ENCODE data around the gene CAMSAP2.

- TF ChIP-seq CTCF (conservative IDR thresholded peaks at IDR 0.05) (no peak), EZH2 (IDR thresholded peaks at IDR 0.05; ENCODE audit: low read depth) (no peak)
These were observed 141.5 kb downstream of the CAMSAP2 start for GRCh38 chr1:200880212-200880611.
